NB4 (cell line): ENCODE results near the gene CLSTN2.

Source experiments
- DNase-seq: peaks from one replicate; pipeline ENCODE4 v3.0.0; 2010; ENCODE audit warnings: low read depth
- H3K4me3 ChIP-seq: one replicate; pipeline ENCODE4 v1.5.1; 2011; ENCODE audit warnings: mild to moderate bottlenecking, low read depth, low read length, moderate library complexity
- MYC ChIP-seq: IDR thresholded peaks from 2 replicates; pipeline ENCODE4 v1.6.1; 2011; ENCODE audit warnings: low read depth, low read length
- POLR2A ChIP-seq: IDR thresholded peaks from 2 replicates; pipeline ENCODE4 v1.6.1; 2011; ENCODE audit warnings: mild to moderate bottlenecking; ENCODE audit not compliant: insufficient read length; ENCODE audit errors: extremely low read depth
- TF ChIP-seq, protein P1 (sequence below): IDR thresholded peaks from one replicate; pipeline ENCODE4 v1.5.1; 2012; ENCODE audit warnings: low read depth, low read length
- TF ChIP-seq, protein P2 (sequence below): IDR thresholded peaks from 2 replicates; pipeline ENCODE4 v1.6.1; 2011; ENCODE audit warnings: low read depth, low read length

Gene CLSTN2

DNA sequence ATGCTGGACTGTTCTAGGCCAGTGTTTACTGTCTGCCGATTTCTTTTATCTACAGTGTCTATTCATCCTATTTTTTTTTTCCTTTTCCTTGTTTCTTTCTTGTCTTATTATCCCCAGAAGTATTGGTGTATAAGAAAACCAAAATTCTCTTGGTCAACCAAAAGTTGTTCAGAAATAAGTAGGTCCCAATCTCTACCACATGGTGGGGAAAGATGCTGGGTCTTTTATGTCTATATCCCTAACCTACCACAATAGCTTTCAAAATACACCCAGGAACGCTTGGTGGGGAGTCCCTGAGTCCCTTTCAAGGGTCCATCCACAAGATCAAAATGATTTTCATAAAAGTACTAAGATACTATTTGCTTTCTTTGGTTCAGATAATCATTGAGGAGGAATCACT, 225.6 kb downstream of the CLSTN2 start:
- TF ChIP-seq, protein P1, sequence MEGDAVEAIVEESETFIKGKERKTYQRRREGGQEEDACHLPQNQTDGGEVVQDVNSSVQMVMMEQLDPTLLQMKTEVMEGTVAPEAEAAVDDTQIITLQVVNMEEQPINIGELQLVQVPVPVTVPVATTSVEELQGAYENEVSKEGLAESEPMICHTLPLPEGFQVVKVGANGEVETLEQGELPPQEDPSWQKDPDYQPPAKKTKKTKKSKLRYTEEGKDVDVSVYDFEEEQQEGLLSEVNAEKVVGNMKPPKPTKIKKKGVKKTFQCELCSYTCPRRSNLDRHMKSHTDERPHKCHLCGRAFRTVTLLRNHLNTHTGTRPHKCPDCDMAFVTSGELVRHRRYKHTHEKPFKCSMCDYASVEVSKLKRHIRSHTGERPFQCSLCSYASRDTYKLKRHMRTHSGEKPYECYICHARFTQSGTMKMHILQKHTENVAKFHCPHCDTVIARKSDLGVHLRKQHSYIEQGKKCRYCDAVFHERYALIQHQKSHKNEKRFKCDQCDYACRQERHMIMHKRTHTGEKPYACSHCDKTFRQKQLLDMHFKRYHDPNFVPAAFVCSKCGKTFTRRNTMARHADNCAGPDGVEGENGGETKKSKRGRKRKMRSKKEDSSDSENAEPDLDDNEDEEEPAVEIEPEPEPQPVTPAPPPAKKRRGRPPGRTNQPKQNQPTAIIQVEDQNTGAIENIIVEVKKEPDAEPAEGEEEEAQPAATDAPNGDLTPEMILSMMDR = no peak
- TF ChIP-seq, protein P2, sequence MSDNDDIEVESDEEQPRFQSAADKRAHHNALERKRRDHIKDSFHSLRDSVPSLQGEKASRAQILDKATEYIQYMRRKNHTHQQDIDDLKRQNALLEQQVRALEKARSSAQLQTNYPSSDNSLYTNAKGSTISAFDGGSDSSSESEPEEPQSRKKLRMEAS = no peak
- no peak for TF ChIP-seq MYC
- TF ChIP-seq POLR2A = no peak
- H3K4me3 ChIP-seq = no peak overlapping the region
- no peak for DNase-seq

DNA sequence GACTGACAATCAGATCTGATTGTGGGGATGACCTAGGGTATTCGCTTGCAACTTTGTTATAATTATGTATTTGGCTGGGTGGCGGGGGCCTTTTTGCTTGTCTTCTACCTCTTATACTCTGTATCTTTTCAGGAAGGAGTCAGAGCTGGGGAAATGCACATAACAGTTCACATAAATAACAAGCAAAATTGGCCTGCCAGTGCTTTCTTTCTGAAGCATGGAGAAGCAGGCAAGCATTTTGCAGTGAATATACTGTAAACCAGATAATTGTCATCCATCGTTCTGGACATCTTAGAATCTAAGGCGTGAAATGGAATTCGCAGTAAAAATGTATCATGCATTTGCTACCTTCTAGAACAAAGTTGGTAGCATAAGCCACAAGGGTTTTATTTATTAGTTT, 227.6 kb downstream of the CLSTN2 start:
- TF ChIP-seq POLR2A = no peak
- TF ChIP-seq, protein P2 = no peak
- TF ChIP-seq, protein P1 = no peak
- no peak for TF ChIP-seq MYC

DNA sequence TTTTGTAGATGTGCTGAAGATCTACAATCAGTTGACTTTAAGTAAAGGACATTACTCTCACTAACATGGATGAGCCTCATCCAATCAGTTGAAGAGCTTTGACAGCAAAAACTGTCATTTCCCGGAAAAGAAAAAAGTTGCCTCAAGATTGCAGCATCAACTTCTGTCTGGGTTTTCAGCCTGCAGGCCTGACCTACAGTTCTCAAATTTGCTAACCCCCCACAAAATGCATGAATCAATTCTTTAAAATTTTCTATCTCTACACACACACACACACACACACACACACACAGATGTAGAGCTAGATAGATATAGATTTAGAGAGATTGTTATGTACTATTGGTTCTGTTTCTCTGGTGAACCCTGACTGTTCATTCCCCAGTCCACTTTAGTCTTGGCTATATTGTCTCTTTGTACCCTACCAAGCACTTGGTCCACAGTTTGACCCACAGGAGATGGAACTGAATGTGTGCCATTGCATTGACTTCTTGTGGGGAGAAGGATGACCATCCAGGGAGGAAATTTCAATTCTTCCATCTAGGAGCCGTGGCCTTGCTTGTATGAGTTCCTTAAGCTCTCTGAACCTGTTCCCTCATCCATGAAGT, 228.3 kb downstream of the CLSTN2 start:
- H3K4me3 ChIP-seq = no peak overlapping the region
- TF ChIP-seq, protein P2 = no peak
- TF ChIP-seq POLR2A (no peak), MYC (no peak)
- TF ChIP-seq, protein P1 = no peak
- no peak for DNase-seq

More for the DNA sequence above, 227.6 kb downstream of the CLSTN2 start:
- no peak for DNase-seq
- no peak overlapping the region for H3K4me3 ChIP-seq

DNA sequence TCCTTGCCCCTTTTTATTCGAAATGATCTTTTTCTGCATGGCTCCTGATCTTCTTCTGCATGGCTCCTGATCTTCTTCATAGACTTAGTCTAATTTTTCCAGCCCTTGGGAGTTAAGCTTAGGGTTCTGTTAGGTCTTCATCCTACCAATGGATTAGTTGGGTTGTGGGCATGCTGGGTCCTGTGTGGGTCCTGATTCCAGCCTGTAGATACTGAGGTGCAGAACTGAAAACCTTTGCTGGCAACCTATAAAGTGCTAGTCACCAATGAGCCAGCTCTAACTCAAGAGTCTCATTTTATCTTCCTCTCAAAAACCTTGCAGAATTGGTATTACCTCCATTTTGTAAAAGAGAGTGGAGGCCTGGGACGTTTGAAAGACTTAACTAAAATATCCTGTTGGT, 229.2 kb downstream of the CLSTN2 start:
- no peak overlapping the region for H3K4me3 ChIP-seq
- TF ChIP-seq MYC (no peak), POLR2A (no peak)
- TF ChIP-seq, protein P1 = no peak
- TF ChIP-seq, protein P2 = no peak
- DNase-seq = no peak

DNA sequence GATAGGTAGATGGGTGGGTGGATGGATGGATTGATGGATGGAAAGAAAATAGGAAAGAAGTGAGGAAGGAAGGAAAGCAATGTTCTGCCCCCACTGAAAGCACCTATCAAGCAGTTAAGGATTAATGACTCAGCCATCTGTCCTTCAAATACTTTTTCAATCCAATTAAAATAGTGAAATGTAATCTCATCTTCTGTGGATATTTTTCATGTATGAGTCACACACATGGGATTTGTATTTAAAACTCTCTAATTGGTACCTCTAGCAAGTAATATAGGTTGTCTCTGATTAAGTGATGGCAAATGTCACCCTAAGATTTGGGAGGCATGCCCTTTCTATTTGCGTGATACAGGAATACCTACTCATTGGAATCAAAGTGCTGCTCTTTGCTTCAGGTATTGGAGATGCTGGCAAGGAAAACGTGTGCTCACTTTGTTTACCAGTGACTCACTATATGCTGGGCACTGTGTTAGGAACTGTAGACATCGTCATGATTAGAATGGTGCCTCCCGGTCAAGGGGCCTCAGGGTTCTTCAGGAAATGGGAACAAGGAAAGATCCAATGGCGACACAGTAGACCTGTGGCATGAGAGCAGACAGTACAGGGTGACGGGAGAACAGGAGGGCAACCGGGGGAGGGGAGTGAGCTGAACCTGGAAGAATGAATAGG, 230.1 kb downstream of the CLSTN2 start:
- TF ChIP-seq MYC (no peak), POLR2A (no peak)
- TF ChIP-seq, protein P2 = no peak
- TF ChIP-seq, protein P1 = no peak
- H3K4me3 ChIP-seq = no peak overlapping the region
- DNase-seq = no peak
